Measurements from ENCODE around the gene CLASP1.

DNA sequence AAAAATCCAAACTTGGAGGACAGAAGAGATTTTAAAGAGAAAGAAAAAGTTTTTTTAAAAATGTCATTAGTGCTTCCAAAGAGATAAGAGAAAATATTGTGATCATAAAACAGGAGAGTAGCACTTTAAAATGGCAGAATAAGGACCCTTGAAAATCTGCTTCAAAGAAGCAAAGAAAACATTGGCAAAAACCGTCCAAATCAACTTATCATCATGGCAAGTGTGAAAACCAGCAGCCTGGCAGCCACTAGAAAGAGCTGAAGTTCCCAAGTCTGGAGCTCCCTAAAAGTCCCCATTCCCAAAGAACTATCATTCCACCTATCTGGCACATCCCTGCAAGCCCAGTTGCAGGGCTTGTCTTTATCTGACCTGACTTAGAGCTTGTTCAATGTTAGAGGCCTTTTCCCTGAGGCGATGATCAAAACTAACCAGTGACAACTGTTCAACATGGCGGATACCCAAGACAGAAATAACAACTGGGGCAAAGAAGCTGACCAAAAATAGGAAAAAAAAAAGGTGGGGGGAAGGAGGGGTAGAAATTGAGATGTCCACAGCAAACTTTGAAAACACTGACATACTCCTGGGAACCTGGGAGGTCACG, 143.2 kb downstream of the CLASP1 start:
- TF ChIP-seq, protein P1, sequence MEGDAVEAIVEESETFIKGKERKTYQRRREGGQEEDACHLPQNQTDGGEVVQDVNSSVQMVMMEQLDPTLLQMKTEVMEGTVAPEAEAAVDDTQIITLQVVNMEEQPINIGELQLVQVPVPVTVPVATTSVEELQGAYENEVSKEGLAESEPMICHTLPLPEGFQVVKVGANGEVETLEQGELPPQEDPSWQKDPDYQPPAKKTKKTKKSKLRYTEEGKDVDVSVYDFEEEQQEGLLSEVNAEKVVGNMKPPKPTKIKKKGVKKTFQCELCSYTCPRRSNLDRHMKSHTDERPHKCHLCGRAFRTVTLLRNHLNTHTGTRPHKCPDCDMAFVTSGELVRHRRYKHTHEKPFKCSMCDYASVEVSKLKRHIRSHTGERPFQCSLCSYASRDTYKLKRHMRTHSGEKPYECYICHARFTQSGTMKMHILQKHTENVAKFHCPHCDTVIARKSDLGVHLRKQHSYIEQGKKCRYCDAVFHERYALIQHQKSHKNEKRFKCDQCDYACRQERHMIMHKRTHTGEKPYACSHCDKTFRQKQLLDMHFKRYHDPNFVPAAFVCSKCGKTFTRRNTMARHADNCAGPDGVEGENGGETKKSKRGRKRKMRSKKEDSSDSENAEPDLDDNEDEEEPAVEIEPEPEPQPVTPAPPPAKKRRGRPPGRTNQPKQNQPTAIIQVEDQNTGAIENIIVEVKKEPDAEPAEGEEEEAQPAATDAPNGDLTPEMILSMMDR (optimal IDR thresholded peaks at IDR 0.05 in 1 of 3, IDR thresholded peaks at IDR 0.05 in 1 of 3, conservative IDR thresholded peaks at IDR 0.05 in 1 of 3; ENCODE audit: extremely low read depth in 1 of 3, insufficient read depth in 2 of 3, low read length in 3 of 3), result no peak
- TF ChIP-seq EZH2 (IDR thresholded peaks at IDR 0.05; ENCODE audit: low read length), result no peak

Measured in keratinocyte (primary cell).